Endothelial cell of umbilical vein (primary cell): Measurements from ENCODE around the gene IGFL4. TPM values are rescaled to one million over a fixed set of nuclear protein-coding genes. Genes with fewer than 3 reads are reported as not detected.

Experiments used
- BruUV-seq: library from RNA; stranded (reverse); fragments of 400-500 nt; replicated peaks from 2 replicates; lab custom pipeline; 2021; lab: Mats Ljungman, UMichigan
- CTCF ChIA-PET: fragments of 300-600, 350-600 bp; sonication (Branson Sonifier 250); formaldehyde crosslinking; loops from one replicate; lab custom pipeline; 2021; ENCODE audit warnings: antibody characterized with exemption, inconsistent platforms; lab: Charles Lee
- POLR2A ChIA-PET: fragments of 300-600, 350-600 bp; sonication (Branson Sonifier 250); formaldehyde crosslinking; loops from one replicate; lab custom pipeline; 2021; ENCODE audit warnings: antibody characterized with exemption, inconsistent platforms; lab: Charles Lee
- DNase-seq: peaks from one replicate; pipeline ENCODE4 v3.0.0-alpha.2; 2011; ENCODE audit warnings: low read depth, low spot score
- FAIRE-seq: peaks from 2 replicates; lab custom pipeline; 2011; peaks lifted over from hg19 to GRCh38; lab: Jason Lieb, UNC
- H2AFZ ChIP-seq: 2 replicates; pipeline ENCODE4 v1.6.0; 2012; ENCODE audit warnings: low read depth, low read length, control low read depth, inconsistent platforms
- H3K27ac ChIP-seq: 2 replicates; pipeline ENCODE4 v1.5.1; 2011; ENCODE audit warnings: low read depth, mild to moderate bottlenecking, control low read depth, low read length, moderate library complexity; ENCODE audit not compliant: insufficient read depth
- H3K27me3 ChIP-seq, 2 experiments: 2 replicates each; pipeline versions ENCODE4 v1.6.0 to v1.6.1; 2011; ENCODE audit warnings: low read length in 2 of 2, mixed read lengths in 1 of 2; ENCODE audit not compliant: control insufficient read depth in 2 of 2, insufficient read depth in 2 of 2
- H3K36me3 ChIP-seq, 2 experiments: 2 replicates in 1 of 2; 3 replicates in 1 of 2; pipeline ENCODE4 v1.5.1; 2011; ENCODE audit warnings: low read length in 2 of 2, mild to moderate bottlenecking in 1 of 2, moderate library complexity in 1 of 2; ENCODE audit not compliant: control insufficient read depth in 2 of 2, insufficient read depth in 2 of 2; ENCODE audit errors: extremely low read depth in 1 of 2
- H3K4me1 ChIP-seq: 3 replicates; pipeline ENCODE4 v1.5.1; 2011; ENCODE audit warnings: mild to moderate bottlenecking, low read length; ENCODE audit not compliant: control insufficient read depth, insufficient read depth; ENCODE audit errors: extremely low read depth
- H3K4me2 ChIP-seq: 2 replicates; pipeline ENCODE4 v1.6.1; 2011; ENCODE audit warnings: low read length, control low read depth, mixed read lengths; ENCODE audit not compliant: insufficient read depth
- H3K4me3 ChIP-seq, 3 experiments: fragments of 200-600 bp in 1 of 3; sonication (generic), shearing (Covaris generic) in 1 of 3; replicated peaks in 1 of 3; 2 replicates each; pipeline ENCODE4 v1.5.1; 2011 to 2016; ENCODE audit warnings: control low read depth in 3 of 3, low read length in 3 of 3, mild to moderate bottlenecking in 2 of 3, inconsistent platforms in 1 of 3, low read depth in 1 of 3, moderate library complexity in 1 of 3; ENCODE audit not compliant: insufficient read depth in 1 of 3
- H3K79me2 ChIP-seq: 2 replicates; pipeline ENCODE4 v1.6.0; 2012; ENCODE audit warnings: low read length, inconsistent platforms; ENCODE audit not compliant: control insufficient read depth, insufficient read depth
- H3K9ac ChIP-seq: replicated peaks from 2 replicates; pipeline ENCODE3; 2011; ENCODE audit warnings: low read length, control low read depth; ENCODE audit not compliant: insufficient read depth; ENCODE audit errors: extremely low read depth
- H3K9me1 ChIP-seq: replicated peaks from 3 replicates; pipeline ENCODE4 v1.6.0; 2011; ENCODE audit warnings: mild to moderate bottlenecking, low read length; ENCODE audit not compliant: control insufficient read depth, insufficient read depth; ENCODE audit errors: extremely low read depth
- H3K9me3 ChIP-seq: replicated peaks from 2 replicates; pipeline ENCODE4 v1.5.1; 2012; ENCODE audit warnings: low read length, inconsistent platforms; ENCODE audit not compliant: control insufficient read depth, insufficient read depth
- H4K20me1 ChIP-seq: replicated peaks from 2 replicates; pipeline ENCODE3; 2011; ENCODE audit warnings: mild to moderate bottlenecking, low read length; ENCODE audit not compliant: control insufficient read depth, insufficient read depth; ENCODE audit errors: extremely low read depth
- CTCF ChIP-seq, 2 donors: IDR thresholded peaks; 1 replicate in 1 of 2; 2 replicates in 1 of 2; pipeline ENCODE4 v1.5.1; 2011; ENCODE audit warnings: low read length in 2 of 2, mild to moderate bottlenecking in 2 of 2, moderate library complexity in 2 of 2, control low read depth in 1 of 2, inconsistent platforms in 1 of 2, low read depth in 1 of 2; ENCODE audit not compliant: insufficient read depth in 1 of 2; ENCODE audit errors: extremely low read depth in 1 of 2
- EZH2 ChIP-seq: IDR thresholded peaks from 2 replicates; pipeline ENCODE4 v1.6.1; 2012; ENCODE audit warnings: borderline replicate concordance, low read depth, mild to moderate bottlenecking, moderate library complexity, low read length, inconsistent platforms; ENCODE audit not compliant: severe bottlenecking
- FOS ChIP-seq: IDR thresholded peaks from 2 replicates; pipeline ENCODE4 v1.6.1; 2011; ENCODE audit warnings: mild to moderate bottlenecking, low read length, moderate library complexity, borderline replicate concordance; ENCODE audit not compliant: insufficient read depth
- GATA2 ChIP-seq: IDR thresholded peaks from 2 replicates; pipeline ENCODE4 v1.7.0; 2011; ENCODE audit warnings: low read depth, mild to moderate bottlenecking, moderate library complexity, mixed read lengths, low read length; ENCODE audit not compliant: insufficient read length, insufficient read depth
- JUN ChIP-seq: IDR thresholded peaks from 2 replicates; pipeline ENCODE4 v1.6.1; 2011; ENCODE audit warnings: borderline replicate concordance, low read depth; ENCODE audit not compliant: insufficient read length, insufficient read depth
- MAX ChIP-seq: IDR thresholded peaks from 2 replicates; pipeline ENCODE4 v1.6.1; 2011; ENCODE audit not compliant: insufficient read depth, insufficient read length
- MYC ChIP-seq: IDR thresholded peaks from one replicate; pipeline ENCODE4 v1.6.1; 2011; ENCODE audit warnings: mild to moderate bottlenecking, low read depth, low read length
- POLR2A ChIP-seq: IDR thresholded peaks from 2 replicates; pipeline ENCODE4 v1.6.1; 2012; ENCODE audit warnings: low read depth, mild to moderate bottlenecking, control low read depth, low read length
- POLR2AphosphoS5 ChIP-seq: IDR thresholded peaks from 2 replicates; pipeline ENCODE4 v1.6.1; 2012; ENCODE audit warnings: low read depth, mild to moderate bottlenecking, control low read depth, low read length, moderate library complexity; ENCODE audit not compliant: insufficient read depth
- dilution Hi-C: fragments of 300-500 bp; cut with MboI; formaldehyde crosslinking; loops from one replicate; pipeline ENCODE4 v1.15.0; 2019; ENCODE audit warnings: low sequenced_read_pairs; ENCODE audit not compliant: extremely low pct_ligation_motif_present
- intact Hi-C: fragments of 100-400 bp; cut with micrococcal nuclease; formaldehyde crosslinking; loops from one replicate; pipeline ENCODE4 v1.10.0; 2022
- polyA plus RNA-seq, 4 experiments: library from polyadenylated mRNA; depleted of rRNA in 3 of 4; stranded (reverse) in 3 of 4; unstranded in 1 of 4; fragments of >200 nt; gene quantifications; 2 replicates each; pipeline versions ENCODE4 v1.2.1 to v1.2.3, GENCODE V29; 2011 to 2012; ENCODE audit warnings: missing spikeins in 1 of 4
- total RNA-seq: library from RNA; stranded (reverse); gene quantifications from 2 replicates; pipeline ENCODE4 v1.2.3, GENCODE V29; 2021

The IGFL4 gene
- total and polyA plus RNA-seq, 2 donors (not counting 3 experiments of a cell fraction or from before 2014, with no cell fraction given) = not detected

GRCh38 chr19:46025835-46026234 is 15.0 kb downstream of the IGFL4 start:
- no peaks in the 10 kb centered on the region for H3K9me3 ChIP-seq
- POLR2A ChIA-PET = no interaction called here
- H3K79me2 ChIP-seq = no peaks in the 10 kb centered on the region
- H3K36me3 ChIP-seq = no peaks in the 10 kb centered on the region
- H3K4me2 ChIP-seq = no peak overlapping the region
- TF ChIP-seq POLR2AphosphoS5 (no peak), MYC (no peak), GATA2 (no peak), EZH2 (no peak), JUN (no peak), MAX (no peak), FOS (no peak), POLR2A (no peak), CTCF (IDR thresholded peaks at IDR 0.05; ENCODE audit: extremely low read depth in 1 of 2, insufficient read depth in 1 of 2, low read depth in 1 of 2, low read length in 2 of 2) (no peak)
- H2AFZ ChIP-seq = no peak overlapping the region
- no TSS peak for BruUV-seq
- no peak for FAIRE-seq
- H3K9me1 ChIP-seq = no peaks in the 10 kb centered on the region
- H4K20me1 ChIP-seq = no peaks in the 10 kb centered on the region
- intact Hi-C loops = no loop called here
- CTCF ChIA-PET = interaction anchor here (1.3 to 12.1 kb wide), 6 partner anchors 10 to 241 kb away, joined by 5 to 460 read pairs (median 32); no protein-coding TSS in a partner anchor
- H3K27me3 ChIP-seq = peaks cover 2 to 5% of the 10 kb centered on the region in 2 experiments
- no peak for DNase-seq
- no peak overlapping the region for H3K4me3 ChIP-seq
- dilution Hi-C loops = no loop called here
- H3K4me1 ChIP-seq = peaks cover 5% of the 10 kb centered on the region
- H3K27ac ChIP-seq = no peak overlapping the region
- no peak overlapping the region for H3K9ac ChIP-seq
